H54 (cell line): ENCODE measurements around the gene PLEKHA5.

ENCODE experiments used
- DNase-seq: peaks from one replicate; pipeline ENCODE4 v3.0.0; 2011; ENCODE audit warnings: low spot score, mixed read lengths; ENCODE audit not compliant: insufficient read length
- FAIRE-seq: peaks from 3 replicates; lab custom pipeline; 2011; peaks lifted over from hg19 to GRCh38; lab: Jason Lieb, UNC
- POLR2A ChIP-seq: IDR thresholded peaks from 2 replicates; pipeline ENCODE4 v1.6.1; 2011; ENCODE audit warnings: low read depth, mild to moderate bottlenecking, low read length

Gene PLEKHA5

DNA sequence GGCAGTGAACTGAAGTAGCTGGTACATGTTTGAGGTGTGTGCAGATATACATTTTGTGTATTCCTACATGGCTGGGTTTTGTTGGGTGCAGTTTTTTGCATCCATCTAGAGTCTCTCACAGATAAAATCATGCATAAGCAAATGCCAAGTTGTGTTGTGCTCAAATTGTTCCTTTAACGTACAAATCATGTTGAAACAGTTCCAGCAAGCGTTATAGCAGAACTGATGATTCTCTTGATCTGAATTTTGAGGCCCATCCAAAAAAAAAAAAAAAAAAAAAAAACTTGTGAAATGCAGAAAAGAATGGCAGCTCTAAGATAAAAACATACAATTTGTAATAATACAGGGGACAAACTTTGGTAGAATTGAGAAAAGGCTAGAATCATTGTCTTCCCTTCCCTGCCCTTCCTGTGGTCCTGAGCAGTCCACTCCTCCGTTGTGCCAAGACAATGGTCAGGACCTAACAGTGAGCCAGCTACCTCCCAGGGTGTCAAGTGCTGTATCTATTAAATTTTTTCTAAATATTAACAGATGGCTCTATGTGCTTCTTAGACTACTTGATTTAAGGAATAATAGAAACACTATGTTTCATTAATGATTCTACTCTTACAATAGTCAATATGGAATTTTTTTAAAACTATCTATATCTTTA, 122.1 kb downstream of the PLEKHA5 start:
- TF ChIP-seq POLR2A = no peak
- DNase-seq = no peak
- no peak for FAIRE-seq

DNA sequence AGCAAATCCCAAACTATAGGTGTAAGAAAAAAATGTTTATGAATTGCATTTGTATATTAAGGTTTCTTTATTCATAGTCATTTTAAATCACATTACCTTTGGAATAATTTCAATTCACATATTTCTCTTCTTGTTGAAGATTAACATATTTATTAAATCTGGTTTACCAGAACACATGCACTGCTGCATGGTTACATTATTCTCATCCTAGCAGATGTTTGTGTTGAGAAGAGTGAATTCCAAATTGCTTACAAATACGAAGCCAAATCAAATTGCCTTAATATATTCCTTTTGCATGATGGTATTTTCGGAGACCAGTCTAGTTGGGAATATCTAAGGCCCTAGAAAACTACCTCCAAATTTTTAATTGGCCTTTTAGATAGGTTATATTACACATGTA, 130.6 kb downstream of the PLEKHA5 start:
- TF ChIP-seq POLR2A = no peak
- DNase-seq (no peak), FAIRE-seq (no peak)

DNA sequence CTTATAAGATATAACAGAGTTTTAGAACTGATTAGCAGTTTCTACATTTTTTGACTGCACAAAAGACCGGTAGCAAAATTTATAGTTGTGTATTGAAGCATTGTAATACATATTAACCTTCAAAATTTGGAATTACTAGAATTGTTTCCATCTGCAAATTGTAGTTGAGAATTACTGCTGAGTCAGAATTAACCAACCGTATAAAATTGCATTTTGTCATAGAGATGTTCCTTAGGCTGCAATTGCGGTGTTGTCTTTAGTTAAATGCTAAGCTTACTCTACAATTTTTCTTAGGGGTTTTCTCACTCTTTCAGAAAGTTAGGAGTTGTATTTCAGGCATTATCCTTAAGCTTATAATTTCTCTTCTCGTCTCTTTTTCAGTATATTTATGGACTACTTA, 132.2 kb downstream of the PLEKHA5 start:
- DNase-seq (no peak), FAIRE-seq (no peak)
- no peak for TF ChIP-seq POLR2A

DNA sequence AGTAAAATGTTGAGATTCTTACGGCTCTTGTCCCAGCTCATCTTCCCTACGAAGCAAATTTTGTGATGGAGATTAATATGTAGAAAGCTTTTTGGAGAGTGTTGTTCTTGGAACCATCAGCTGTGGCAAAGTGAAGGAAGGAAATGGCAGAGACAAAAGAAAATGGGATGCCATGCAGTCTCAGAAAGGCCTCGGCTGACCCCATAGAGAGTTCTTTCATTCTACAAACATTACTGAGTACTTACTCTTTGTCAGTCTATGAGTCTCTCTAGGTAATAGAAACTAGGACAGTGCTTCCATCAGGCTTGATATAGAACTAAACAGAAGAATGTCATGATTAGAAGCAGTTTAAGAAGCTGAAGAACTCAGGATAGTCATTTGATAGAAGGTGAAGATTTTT, 134.1 kb downstream of the PLEKHA5 start:
- DNase-seq = no peak
- no peak for TF ChIP-seq POLR2A
- no peak for FAIRE-seq

DNA sequence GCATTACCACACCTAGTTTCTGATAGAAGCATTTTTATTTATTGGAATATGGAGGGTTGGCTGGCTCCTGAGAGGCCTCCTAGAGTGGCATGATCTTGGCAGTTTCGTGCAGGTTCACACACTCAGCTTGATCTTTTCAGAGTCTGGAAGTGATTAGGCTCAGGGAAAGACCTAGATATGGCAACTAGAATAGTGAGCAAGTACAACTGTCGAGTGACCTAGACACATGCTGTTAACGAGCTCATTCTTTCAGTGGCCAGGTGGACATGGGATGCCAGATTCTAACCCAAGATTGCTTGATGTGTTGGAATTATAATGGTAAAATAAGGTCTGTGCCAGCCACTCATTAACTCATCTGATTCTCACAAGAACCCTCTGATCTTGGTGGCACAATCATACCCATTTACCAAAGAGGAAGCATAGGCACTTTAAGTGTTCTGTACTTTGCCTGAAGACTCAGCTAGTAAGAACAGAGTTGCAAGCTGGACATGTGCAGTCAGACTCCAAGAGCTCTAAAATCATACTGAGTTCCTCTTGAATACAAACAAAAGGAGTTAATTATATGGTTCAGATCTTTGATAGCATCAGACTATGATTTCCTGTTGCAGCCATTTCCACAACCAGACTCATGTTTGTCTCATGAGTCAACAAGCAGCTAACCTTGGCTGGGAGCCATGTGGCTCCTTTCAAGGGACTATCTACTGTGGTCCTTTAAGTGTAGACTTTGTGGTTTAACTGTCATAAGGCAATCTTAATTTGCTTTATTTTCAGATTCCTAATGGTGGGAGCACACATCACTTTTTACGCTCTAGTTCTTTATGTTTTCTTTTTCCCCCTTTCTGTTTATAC, 144.2 kb downstream of the PLEKHA5 start:
- FAIRE-seq = peak; percentile 100
- TF ChIP-seq POLR2A = no peak
- peak; percentile 58 for DNase-seq

DNA sequence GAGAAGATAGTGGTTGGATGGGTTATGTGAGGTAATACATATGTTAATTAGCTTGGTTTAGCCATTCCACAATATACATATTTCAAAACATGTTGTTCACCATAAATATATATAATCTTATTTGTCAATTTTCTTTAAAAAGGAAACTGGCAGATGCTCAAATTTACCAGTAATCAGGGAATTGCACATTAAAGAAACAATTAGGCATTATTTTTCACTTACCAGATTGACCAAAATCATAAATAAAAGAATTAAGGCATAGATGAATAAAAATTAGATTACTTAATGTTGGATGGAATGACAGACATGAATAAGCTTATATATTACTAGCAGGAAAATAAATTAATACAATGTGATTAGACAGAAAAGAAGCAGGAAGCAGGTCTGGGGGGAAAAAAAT, 147.2 kb downstream of the PLEKHA5 start:
- DNase-seq (no peak), FAIRE-seq (no peak)
- no peak for TF ChIP-seq POLR2A

DNA sequence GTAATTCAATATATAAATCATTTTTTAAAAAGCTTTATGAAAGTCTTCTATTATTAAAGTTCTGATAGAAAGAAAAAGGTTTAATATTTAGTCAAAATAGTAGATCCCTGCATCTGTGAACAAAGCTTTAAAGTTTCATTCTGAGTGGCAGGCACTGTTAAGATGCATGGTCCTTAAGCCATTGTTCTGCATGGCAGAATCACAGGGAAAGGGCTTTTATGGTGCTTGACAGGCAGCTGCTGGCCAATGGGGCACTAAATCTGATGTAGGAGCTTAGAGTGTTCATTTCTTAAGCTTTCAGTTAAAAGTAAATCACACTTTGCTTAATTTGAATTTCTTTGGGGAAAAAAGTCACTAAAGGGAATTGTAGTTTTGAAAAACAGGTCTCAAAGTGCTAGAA, 148.2 kb downstream of the PLEKHA5 start:
- FAIRE-seq (no peak), DNase-seq (no peak)
- no peak for TF ChIP-seq POLR2A

DNA sequence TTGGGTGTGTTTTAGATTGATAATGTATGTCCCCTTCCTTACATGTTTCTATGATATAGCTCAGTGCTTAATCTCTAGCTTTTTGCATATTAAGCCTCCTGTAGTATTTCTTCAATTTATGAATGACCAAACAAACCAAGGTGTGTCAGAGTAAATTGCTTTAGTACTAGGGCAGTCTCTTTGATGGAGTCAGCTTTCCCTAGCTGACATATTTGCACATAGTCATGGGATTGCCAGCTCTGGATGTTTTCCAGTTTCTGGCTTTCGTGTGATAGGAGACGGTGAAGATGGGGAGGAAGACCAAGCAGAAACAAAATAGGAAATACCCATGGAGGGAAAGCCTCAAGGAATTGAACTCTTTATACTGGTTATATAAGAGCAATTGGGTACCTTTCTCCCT, 148.9 kb downstream of the PLEKHA5 start:
- no peak for TF ChIP-seq POLR2A
- FAIRE-seq = no peak
- no peak for DNase-seq

DNA sequence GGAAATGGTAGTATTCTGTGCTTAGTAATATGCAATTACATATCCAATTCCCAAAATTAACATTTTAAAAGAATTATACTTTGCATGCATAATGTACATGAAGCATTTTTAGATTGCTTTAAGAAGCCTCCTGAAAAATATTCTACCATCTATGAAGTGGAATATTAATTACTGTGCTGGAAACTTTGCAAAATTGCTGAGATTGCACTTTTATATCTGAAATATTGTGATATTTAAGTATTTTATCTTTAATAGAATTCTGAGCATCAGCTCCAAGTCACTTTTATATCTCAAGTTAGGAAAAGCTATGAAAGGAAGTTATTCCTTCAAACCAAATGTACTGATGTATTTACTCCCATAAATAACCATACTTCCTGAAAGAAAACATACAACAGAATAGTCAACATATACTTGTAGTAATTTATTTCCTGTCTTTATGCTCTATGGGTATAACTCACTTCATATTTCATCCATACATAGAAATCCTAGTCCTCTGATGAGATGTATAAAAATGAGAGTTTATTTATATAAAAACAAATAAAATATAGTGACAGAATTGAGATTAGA, 152.7 kb downstream of the PLEKHA5 start:
- DNase-seq (no peak), FAIRE-seq (no peak)
- TF ChIP-seq POLR2A = no peak

DNA sequence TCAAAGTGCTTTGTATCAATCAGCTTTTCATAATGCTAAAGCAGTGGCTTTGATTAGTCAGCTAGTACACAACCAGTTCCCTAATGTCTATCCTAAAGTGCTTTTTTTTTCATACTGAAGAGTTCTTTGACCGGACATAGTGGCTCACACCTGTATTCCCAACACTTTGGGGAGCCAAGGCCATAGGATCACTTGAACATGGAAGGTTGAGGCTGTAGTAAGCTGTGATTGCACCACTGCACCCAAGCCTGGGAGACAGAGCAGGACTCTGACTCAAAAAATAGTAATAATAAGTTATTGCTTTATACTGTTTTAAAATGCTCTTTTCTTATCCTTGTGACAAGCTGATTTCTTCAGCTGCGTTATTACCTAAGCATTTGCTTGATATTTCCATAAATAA, 155.1 kb downstream of the PLEKHA5 start:
- DNase-seq (no peak), FAIRE-seq (no peak)
- no peak for TF ChIP-seq POLR2A

DNA sequence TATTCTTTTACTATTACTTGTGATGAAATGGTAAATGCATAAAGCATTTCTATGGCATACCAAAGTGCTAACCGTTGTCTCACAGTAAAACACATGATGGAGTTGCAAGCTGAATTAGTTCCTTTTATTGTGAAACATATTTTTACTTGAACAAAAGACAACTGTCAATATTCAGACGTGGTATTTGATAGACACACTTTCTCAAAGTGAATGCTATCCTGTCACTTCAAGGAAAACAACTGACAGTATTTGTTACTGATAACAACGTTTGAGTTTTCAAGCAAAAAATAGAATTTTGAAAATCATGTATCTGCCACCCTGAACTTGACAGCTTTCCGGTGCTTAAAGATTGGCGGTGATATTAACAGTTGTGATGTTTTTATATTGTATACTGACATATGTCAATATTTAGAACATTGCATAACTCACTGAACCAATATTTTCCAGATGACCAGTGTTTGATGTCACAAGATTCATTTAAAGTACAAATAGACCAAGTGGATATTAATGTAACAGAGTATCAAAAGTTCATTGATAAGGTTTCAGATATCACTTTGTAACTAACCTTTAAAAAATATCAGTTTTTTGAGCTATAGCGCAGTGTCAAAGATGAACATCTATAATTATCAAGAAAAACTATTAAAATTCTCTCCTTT, 156.4 kb downstream of the PLEKHA5 start:
- DNase-seq = no peak
- FAIRE-seq = no peak
- TF ChIP-seq POLR2A = no peak

DNA sequence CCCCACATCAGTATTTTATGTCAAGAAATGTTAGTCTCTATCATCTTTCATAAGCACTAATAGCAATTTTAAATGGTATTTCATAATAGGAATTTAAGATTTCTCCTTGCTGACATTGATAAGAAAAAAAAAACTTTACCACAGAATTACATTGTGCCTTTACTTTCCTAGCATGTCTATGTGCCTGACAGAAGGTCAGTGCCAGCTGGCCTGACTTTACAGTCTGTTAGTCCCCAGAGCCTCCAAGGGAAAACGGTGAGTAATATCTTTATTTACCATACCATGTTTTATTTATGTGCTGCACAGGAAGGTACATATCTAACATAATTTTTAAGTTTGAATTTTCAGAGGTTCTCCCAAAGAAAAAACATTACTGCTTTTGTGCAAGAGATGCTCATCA, 157.8 kb downstream of the PLEKHA5 start:
- no peak for DNase-seq
- no peak for TF ChIP-seq POLR2A
- FAIRE-seq = no peak

DNA sequence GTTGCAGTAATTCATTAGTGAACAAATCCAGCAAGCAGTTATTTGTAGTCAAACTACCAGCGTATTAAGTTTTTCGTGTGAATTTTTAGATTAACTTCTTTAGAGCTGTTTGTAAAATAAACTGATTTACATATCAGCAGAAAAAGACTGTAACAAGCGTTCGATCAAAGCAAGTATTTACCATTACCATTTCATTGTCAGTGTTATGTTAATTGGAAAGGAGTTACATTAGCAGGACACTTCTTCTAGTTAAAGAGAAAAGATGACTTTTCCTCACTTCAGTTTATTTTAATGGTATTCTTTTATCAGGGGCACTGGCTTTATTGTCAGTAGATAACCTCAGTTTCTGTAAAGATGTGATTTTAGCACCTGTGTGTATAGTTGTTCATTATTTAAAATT, 158.6 kb downstream of the PLEKHA5 start:
- TF ChIP-seq POLR2A = no peak
- DNase-seq = no peak
- no peak for FAIRE-seq
